ENCODE measurements around the gene PANK2.
"Not testable (repeated sequence)": the region's sequence is repeated elsewhere in the genome, so short reads cannot be mapped to it uniquely, and the experiment has no call there.

PANK2 gene

DNA sequence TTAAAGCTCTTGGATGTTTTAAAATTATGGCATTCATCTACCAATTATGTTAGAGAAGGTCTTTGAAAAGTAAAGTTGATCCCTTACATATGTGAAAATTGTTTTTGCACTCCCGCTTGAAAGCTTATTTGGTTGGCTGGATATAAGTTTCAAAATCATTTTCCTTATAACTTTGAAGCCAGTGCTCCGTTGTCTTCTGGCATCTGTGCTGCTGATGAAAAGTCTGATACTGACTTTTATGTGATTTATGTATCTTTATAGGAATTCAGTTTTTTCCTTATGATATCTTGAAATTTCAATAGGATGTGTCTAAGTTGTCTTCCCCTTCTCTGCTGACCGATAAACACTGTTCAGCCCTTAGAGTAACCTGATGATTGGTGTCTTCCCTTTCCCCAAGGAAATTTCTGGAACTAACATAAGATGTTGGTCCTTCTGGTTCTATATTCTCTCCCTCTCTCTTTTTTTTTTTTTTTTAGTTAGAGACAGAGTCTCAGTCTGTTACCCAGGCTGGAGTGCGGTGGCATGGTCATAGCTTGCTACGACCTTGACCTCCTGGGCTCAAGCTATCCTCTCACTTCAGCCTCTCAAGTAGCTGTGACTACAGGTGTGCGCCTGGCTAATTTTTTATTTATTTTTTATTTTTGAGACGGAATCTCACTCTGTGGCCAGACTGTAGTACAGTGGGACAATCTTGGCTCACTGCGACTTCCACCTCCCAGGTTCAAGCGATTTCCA lies 12.7 kb downstream of the PANK2 start:
- no peak for DNase-seq

DNA sequence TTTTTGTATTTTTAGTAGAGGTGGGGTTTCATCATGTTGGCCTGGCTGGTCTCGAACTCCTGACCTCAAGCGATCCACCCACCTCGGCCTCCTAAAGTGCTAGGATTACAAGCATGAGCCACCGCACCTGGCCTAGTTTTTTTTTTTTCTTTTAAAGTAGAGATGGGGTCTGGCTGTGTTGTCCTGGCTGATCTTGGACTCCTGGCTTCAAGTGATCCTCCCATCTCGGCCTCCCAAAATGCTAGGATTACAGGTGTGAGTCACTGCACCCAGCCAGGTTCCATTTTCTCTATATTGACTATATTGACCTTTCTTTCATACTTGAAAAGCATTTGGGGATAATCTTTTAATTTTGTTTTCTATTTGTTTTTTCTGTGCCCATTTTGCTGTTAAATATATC lies 13.3 kb downstream of the PANK2 start:
- DNase-seq = no peak

DNA sequence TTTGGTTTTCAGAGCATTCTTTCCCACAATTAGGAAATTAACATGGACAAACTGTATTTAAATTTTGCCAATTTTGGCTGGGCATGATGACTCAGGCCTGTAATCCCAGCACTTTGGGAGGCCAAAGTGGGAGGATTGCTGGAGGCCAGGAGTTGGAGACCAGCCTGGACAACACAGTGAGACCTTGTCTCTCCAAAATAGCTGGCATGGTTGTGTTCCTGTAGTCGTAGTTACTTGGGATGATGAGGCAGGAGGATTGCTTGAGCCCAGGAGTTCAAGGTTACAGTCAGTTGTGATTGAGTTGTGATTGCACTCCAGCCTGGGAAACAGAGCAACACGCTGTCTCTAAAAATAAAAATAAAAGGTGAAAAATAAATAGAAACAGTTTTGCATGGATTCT lies 15.0 kb downstream of the PANK2 start:
- DNase-seq = no peak

DNA sequence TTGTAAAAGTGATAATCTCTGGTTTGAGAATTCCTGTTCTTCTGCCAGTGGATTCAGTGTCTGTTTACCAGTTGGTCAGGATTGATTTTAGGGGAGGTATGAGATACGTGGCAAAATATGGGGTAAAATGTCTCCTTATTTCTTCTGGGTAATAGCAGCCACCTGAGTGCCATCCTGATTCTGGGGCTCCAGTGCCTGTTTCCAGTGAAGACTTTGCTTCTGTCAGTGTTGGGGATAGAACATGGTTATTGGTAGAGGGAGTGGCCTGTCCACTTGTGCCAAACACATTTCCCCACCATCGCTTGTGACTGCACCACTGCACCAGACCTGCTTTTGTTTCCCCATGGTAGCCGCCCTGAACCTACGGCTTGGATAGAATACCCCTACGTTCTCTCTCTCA lies 15.7 kb downstream of the PANK2 start:
- DNase-seq = no peak

DNA sequence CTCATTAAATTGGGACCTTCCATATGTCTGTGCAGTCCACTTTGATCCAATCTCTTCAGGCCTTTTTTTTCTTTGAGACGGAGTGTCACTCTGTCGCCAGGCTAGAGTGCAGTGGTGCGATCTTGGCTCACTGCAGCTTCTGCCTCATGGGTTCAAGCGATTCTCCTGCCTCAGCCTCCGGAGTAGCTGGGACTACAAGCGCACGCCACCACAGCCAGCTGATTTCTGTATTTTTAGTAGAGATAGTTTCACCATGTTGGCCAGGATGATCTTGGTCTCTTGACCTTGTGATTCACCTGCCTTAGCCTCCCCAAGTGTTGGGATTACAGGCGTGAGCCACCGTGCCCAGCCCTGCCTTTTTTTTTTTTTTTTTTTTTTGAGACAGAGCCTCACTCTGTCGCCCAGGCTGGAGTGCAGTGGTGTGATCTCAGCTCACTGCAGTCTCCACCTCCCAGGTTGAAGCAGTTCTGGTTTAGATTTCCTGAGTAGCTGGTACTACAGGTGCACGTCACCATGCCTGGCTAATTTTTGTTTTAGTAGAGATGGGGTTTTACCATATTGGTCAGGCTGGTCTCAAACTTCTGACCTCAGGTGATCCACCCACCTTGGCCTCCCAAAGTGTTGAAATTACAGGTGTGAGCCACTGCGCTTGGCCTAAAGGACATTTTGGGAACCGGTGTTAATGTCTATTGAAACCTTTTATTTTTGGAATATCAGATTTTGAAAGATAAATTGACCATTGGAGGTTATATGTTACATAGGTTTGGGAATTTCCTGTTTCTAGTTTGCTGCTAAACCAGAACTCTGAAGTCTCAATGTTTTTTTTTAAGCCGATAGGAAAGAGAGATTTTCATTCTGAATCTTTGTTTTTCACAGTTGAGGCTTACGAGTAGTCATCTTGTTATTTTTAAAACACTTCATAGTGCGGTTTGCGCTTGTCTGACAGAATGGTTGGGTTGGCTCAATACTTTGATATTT lies 17.8 kb downstream of the PANK2 start:
- DNase-seq = not testable (repeated sequence)

DNA sequence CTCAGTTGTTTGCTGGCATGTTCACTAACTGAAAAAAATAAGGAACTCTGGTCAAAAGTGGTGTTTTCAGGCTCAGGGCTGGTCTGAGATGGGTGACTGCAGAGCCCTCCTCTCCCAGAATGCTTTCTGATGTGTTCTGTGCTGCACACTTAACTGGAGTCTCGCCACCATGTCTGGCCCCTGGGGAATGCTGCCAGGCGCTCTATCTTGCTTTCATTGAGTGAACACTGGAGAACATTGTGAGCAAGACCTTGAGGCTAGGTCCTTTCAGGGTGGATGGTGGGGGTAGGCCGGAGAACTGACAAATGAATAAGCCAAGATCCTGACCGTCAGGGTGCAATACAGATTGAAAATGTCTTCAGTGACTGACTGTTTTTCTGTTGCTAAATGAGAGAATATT lies 19.5 kb downstream of the PANK2 start:
- no peak for DNase-seq

DNA sequence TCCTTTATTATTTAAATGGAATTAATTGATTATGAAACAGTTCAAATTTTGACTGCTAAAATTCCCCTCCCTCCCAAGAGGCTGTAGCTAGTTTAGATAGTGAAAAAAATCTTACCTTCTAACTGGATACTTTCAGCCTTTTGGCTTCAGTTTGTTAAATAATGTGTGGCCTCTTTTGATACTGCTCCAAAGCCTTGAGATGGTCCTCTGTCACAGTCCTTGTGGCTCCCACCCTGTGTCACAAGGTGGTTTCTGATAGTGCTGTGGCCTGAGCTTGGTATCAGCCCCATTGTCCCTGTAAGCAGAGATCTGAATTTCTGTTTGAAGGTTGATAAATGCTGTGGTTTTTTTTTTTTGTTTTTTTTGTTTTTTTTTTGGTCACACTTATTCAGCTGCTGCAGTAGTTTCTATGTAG lies 20.8 kb downstream of the PANK2 start:
- peak; percentile 99 for DNase-seq

DNA sequence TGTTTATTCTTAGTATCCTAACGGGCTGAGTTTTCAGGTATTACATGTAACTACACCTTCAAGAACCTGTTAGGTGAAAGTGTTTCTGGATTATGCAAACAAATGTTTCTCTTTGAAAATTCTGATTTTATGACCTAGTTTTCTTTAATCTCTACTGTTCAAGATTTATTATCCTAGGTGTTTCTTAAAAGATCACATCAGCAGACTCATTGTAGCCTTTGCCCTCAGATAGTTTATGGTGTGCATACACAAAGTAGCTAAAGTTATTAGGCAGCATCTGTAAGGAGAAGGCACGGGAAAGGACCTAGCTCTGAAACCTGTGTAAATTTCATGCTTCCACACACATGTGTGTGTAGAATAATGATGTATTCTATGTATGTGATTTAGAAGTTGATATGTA lies 21.7 kb downstream of the PANK2 start:
- no peak for DNase-seq

DNA sequence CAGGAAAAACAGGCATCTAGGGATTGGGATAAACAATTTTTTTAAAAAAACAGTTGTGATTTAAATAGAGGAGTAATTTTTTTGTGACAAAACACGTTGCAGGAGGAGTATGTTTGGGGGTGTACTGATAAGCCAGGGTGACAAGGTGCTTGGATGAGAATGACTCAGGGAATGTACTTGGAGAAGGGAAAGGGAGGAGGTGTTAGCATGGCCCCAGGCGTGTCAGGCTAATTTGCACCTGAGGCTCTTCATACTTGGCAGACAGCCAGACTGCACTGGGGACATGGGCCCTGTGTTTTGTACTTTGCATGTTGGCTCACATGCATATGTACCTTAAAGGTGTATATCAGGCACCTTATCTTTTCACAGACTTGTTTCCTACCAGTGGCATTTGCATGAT lies 22.8 kb downstream of the PANK2 start:
- peak; percentile 48 for DNase-seq

DNA sequence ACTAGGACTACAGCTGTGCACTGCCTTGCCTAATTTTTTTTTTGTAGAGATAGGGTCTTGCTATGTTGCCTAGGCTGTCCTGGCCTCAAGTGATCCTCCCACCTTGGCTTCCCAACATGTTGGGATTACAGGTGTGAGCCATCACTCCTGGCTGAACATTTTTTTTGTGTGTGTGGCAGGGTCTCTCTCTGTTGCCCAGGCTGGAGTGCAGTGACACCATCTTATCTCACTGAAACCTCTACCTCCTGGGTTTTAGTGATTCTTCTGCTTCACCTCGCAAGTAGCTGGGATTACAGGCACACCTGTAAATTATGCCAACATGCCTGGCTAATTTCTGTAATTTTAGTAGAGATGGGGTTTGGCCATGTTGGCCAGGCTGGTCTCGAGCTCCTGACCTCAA lies 25.3 kb downstream of the PANK2 start:
- DNase-seq = no peak

DNA sequence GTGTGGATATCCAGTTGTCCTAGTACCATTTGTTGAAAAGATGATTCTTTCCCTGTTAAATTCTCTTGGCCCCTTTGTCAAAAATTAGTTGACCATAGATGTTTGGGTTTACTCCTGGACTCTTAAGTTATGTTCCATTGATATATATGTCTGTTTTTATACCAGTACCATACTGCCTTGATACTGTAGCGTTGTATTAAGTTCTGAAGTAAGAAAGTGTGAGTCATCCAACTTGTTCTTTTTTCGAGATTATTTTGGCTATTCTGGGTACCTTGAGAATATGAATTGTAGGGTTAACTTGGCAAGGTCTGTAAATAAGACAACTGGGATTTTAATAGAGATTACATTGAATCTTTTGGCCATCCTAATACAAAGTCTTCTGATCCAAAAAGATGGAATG lies 26.5 kb downstream of the PANK2 start:
- DNase-seq = no peak

DNA sequence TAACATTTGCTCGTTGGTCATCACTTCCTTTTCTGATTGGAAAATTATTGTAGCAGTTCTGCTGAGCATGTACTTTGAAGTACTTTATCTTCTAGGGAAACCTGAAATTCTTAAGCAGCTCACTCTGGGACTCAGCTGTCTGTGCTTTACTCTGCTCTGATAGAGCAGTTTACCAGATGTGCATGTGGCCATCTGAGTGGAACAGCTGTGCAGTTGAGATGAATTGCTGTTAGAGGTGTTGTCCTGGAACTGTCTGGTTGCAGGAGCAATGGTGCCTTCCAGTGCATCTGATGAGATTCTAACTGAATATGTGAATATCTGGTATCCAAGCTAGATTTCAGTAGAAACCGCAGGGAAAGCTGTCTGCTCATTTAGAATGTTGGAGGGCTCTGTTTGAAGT lies 27.2 kb downstream of the PANK2 start:
- peak; percentile 66 for DNase-seq

DNA sequence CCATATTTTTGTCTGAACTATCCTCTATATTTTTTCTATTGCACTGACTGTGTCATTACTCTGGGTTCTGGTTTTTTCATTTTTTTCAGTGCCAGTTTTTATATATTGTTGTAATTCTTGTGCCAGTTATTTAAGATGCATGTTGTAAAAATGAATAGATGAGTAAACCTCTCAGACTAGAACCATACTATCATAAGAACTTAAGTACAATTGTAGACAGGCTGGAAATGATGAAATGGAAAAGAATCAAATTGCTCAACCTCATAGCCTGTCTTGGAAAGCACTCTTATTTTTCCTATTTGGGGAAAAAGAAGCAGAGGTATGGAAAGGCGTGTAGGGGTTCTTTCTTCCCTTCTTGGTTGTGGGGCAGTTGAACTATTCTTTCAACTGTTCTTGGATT lies 30.2 kb downstream of the PANK2 start:
- no peak for DNase-seq

DNA sequence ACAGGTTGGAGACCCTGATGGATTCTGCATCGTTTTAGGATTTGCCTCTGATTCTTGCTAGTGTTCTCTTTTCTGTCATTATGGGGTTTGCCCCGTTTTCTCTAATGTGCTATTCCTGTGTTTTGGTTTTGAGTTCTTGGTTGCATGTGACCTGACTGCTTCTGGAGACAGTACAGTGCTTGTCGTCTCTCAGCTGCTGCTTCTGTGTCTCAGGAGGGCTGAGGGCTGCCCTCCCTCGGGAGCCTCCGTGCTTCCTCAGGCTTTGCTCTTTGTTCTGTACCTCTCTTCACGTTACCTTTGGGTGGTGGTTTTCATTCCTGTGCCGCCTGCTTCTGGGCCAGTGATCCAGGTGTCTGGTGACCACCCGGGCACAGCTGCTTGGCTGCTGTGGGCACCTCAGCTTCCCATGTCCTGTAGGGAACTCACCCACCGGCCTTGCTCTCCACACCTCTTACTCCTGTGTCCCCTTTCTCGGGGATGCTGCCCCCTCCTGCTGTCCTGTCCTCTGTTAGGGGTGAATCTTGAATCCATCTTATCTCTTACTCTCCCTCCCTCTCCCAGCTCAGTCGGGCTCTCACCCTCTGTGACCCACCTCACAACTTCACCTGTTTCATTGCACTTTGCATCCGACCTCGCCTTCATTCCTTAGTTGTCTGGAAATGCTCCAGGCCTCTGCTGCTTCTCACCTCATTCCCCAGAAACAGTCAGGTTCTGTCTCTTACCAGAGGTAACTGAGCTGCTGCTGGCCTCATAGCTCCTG lies 33.2 kb downstream of the PANK2 start:
- DNase-seq = no peak

DNA sequence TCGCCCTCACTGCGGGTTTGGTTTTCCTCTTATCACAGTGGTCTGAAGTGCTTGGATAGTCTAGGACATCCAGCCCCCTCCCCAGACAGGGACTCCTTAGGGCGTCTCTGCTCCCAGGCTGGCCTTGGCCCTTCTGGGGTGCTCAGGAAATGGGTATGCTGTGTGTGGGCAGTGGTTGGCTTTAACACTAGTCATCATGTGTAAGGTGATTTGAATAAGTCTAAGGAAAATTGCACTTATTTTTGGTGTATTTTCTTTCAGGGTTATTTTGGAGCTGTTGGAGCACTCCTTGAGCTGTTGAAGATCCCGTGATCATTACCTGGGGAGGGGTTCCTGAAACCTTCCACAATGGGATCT lies 33.8 kb downstream of the PANK2 start:
- no peak for DNase-seq

DNA sequence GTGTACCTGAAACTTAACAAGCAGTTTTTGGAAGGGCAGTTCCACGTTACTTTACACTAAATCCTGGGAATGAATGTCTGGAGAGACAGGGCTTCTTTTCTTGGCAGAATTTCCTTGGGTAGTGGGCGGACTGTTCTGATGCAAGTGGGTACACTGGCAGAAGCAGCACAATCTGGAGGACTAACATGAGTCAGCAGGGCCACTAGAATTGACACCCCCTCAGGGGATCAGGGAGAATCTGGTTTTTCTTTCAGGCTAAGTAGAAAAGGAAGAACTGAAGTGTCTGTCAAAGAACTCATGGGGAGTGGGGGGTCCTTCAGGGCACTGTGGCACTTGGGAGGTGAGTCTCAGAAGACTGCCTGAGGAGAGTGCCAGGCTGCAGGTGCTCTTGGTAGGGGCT lies 34.6 kb downstream of the PANK2 start:
- peak; percentile 43 for DNase-seq

DNA sequence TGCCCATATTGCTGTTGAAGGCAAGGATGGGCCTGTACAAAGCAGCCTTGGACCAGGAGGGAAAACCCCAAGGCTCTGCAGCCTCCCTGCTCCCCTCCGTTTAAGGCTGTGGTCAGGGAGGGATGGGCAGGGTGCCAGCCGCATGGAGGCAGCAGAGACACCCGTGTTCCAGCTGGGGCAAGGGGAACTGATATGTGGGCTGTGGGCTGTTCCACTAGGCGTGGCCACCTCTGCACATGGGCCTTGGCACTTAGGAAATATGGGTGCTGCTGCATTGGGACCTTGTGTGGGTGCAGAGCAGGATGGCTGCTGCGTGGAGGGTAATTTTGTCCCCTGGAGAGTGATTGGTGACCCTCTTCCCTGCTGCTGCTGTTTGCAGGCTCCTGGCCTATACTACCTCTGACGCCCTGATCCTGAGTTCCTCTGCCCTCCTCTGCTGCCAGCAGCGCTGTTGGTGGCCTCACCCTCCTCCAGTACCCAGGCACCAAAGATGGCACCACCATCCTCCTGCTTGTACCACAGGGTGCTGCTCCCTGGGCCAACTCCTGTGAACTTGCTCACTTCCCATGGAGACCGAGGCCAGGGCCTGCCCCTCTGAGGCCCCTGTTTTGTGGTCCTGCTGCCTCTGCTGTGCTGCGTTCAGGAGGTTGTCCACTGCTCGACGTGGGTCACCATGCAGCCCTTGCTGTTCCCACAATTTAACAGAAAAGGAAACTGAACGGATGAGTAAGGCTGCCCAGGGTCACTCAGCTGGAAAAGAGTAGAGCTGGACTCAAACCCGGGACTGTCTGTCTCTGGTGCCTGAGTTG lies 35.3 kb downstream of the PANK2 start:
- peak; percentile 92 for DNase-seq

DNA sequence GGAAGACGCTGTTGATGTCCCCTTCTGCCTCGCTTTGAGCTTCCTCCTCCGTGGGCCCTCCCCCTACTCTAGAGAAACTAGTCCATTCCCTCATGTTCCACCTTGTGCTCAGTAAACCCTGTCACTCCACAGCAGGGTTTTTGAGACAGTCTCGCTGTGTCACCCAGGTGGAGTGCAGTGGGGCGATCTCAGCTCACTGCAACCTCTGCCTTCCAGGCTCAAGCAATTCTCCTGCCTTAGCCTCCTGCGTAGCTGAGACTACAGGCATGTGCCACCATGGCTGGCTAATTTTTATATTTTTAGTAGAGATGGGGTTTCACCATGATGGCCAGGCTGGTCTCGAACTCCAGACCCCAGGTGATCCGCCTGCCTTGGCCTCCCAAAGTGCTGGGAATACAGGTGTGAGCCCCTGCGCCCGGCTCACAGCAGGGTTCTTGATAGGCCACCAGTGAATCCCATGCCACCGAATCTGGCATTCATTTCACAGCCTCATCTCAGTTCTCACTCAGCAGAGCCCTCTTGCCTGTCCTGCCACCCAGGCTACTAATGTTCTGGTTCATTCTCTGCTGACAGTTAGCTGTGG lies 36.0 kb downstream of the PANK2 start:
- no peak for DNase-seq

DNA sequence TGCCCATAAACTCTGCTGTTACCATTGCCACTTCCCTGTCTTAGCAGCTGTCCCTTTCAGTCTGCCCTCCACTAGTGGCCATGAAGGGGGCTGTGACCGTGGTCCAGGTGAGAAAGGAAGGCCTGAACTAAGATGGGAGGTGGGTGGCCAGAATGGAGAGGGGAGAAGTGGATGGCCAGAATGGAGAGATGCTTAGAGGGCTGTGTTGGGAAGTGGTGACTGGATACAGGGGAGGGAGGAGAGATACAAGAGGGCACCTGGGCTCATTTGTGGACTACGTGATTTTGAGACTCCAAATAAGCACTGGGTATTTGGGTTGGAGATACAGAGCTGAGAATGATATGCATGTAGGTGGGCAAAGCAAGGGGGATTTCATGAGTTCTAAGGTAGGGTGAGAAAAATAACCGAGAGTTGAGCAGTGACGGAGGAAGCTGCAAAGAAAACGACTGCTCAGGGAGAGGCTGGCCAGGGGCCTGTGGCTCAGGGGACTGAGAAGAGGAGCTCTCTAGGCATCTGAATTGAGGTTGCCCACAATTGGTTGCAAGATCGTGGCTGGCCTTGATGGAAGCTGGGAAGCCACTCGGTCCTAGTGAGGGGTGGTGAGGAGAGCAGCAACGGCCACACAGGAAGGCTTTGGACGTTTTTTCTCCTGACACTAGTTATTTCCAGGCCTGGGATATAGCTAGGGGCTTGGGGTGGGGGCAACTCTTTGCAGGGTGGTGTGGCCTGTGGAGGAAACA lies 36.9 kb downstream of the PANK2 start:
- peak; percentile 42 for DNase-seq

DNA sequence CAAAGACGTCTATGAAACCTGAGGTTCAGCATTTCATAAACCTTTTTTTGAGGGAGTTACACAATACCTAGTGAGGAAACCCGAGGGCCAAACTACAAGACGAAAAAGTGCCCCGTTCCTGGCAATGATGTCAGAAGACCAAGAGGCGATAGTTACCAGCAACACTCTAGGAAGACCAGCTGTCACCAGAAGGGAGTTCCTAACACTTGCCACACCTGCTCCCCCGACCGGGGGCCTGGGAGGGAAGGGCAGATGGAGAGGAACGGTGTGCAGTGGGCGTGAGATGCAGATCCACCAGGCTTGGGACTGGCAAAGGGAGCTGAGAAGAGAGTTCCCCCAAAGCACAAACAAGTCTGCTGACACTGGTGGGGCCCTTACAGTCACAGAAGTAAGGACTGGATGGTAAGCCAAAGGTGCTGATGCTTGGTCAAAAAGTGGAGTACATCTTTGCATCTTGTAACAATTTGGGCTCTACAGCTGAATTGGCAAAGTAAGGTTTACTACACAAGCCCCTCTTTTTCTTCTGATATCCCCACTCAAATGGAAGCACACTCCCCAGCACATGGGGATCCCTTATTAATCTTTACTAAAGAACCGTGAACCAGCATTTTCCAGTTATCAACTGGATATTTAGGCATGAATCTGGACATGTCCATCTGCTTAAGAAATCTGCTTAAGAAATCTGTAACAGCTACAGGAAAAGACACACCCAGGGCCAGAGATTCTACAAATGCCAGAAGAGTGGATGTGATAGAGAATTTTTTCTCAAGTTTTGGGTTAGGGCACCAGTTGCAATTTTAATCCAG lies 38.5 kb downstream of the PANK2 start:
- DNase-seq = peak; percentile 76

DNA sequence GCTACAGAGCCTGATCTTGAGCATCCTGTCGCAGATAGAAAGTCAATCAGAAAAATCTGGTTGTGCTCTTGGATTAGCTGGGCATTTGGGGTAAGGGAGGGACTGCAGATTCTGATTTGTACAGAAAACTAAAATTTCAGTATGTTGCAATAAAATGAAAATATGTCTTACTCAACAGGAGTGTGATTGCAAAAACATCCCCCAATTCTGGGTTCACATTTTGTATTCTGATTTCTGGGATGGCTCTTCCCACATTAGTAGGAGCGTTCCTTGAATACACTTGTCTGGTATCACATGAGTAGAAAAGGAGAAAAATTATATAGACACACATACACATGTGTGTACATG lies 40.5 kb downstream of the PANK2 start:
- DNase-seq = no peak
